ENCODE measurements around the gene UROS.

- TF ChIP-seq CTCF (IDR thresholded peaks at IDR 0.05; ENCODE audit: low read depth, low read length) (no peak), EZH2phosphoT487 (IDR thresholded peaks at IDR 0.05; ENCODE audit: low read depth) (no peak)
Measured at GRCh38 chr10:125775491-125776106, 47.5 kb downstream of the UROS start, which contains the start of gene MMP21.

All from OCI-LY3 (cell line).